HG02759 (cell line): ENCODE results near the gene CRNN.
A peak's percentile ranks its signal among the peaks of the same experiment; 100 is the strongest.

Experiments
- ATAC-seq: cut with Tn5 transposase; IDR thresholded peaks from one replicate; pipeline ENCODE4 v1.9.1; 2021; ENCODE audit warnings: mild to moderate bottlenecking, moderate library complexity; ENCODE audit not compliant: unreplicated experiment

Gene CRNN

GRCh38 chr1:152413909-152414308 is at the start of gene CRNN:
Gene CRNN, minus strand, starts transcription at chr1:152414263. Its CDS starts 2,030 bp downstream, at chr1:152412233.
- ATAC-seq = no peak

GRCh38 chr1:152462636-152463035 is 48.6 kb upstream of the CRNN start:
- no peak for ATAC-seq

- ATAC-seq = peak; percentile 34
Observed at GRCh38 chr1:152461544-152461943, 47.5 kb upstream of the CRNN start.

- ATAC-seq = no peak
Observed at GRCh38 chr1:152460529-152460899, 46.5 kb upstream of the CRNN start.

GRCh38 chr1:152459596-152460528 is 45.8 kb upstream of the CRNN start:
- ATAC-seq = peak; percentile 90

GRCh38 chr1:152458384-152459185 is 44.5 kb upstream of the CRNN start:
- ATAC-seq = peak; percentile 36

- no peak for ATAC-seq
Observed at GRCh38 chr1:152457561-152457960, 43.5 kb upstream of the CRNN start.

GRCh38 chr1:152457071-152457470 is 43.0 kb upstream of the CRNN start:
- ATAC-seq = no peak

GRCh38 chr1:152451254-152451653 is 37.2 kb upstream of the CRNN start:
- no peak for ATAC-seq

GRCh38 chr1:152449661-152450060 is 35.6 kb upstream of the CRNN start:
- no peak for ATAC-seq

GRCh38 chr1:152448496-152448895 is 34.4 kb upstream of the CRNN start:
- ATAC-seq = no peak

GRCh38 chr1:152448095-152448494 is 34.0 kb upstream of the CRNN start:
- ATAC-seq = no peak

GRCh38 chr1:152447484-152447883 is 33.4 kb upstream of the CRNN start:
- no peak for ATAC-seq

GRCh38 chr1:152444045-152444444 is 30.0 kb upstream of the CRNN start:
- ATAC-seq = no peak

GRCh38 chr1:152442765-152443164 is 28.7 kb upstream of the CRNN start:
- no peak for ATAC-seq

GRCh38 chr1:152442301-152442700 is 28.2 kb upstream of the CRNN start:
- ATAC-seq = no peak

GRCh38 chr1:152441756-152442155 is 27.7 kb upstream of the CRNN start:
- no peak for ATAC-seq

- ATAC-seq = peak; percentile 90
Observed at GRCh38 chr1:152440635-152441471, 26.8 kb upstream of the CRNN start.

GRCh38 chr1:152436593-152437496 is 22.8 kb upstream of the CRNN start:
- no peak for ATAC-seq

GRCh38 chr1:152427458-152427857 is 13.4 kb upstream of the CRNN start:
- ATAC-seq = no peak
